ENCODE results near the gene PSMA2.
A peak's percentile ranks its signal among the peaks of the same experiment; 100 is the strongest.

The PSMA2 gene

GRCh38 chr7:42931447-42931833 lies 534 bp downstream of the PSMA2 start:
- no peak for TF ChIP-seq CTCF (IDR thresholded peaks at IDR 0.05; ENCODE audit: borderline replicate concordance, insufficient read depth, low read depth, low read length)
- H3K4me3 ChIP-seq (ENCODE audit: low read depth, low read length) = peak overlapping the region; percentile 60

GRCh38 chr7:42930889-42931288 lies 1.1 kb downstream of the PSMA2 start:
- peak overlapping the region; percentile 60 for H3K4me3 ChIP-seq (ENCODE audit: low read depth, low read length)
- no peak for TF ChIP-seq CTCF (IDR thresholded peaks at IDR 0.05; ENCODE audit: borderline replicate concordance, insufficient read depth, low read depth, low read length)

- TF ChIP-seq CTCF (IDR thresholded peaks at IDR 0.05; ENCODE audit: borderline replicate concordance, insufficient read depth, low read depth, low read length) = no peak
- no peak overlapping the region for H3K4me3 ChIP-seq (ENCODE audit: low read depth, low read length)
Measured at GRCh38 chr7:42929449-42929848, 2.5 kb downstream of the PSMA2 start.

- H3K4me3 ChIP-seq (ENCODE audit: low read depth, low read length) = no peak overlapping the region
- TF ChIP-seq CTCF (IDR thresholded peaks at IDR 0.05; ENCODE audit: borderline replicate concordance, insufficient read depth, low read depth, low read length) = no peak
Measured at GRCh38 chr7:42928754-42929153, 3.2 kb downstream of the PSMA2 start.

GRCh38 chr7:42926204-42926603 lies 5.8 kb downstream of the PSMA2 start:
- no peak for TF ChIP-seq CTCF (IDR thresholded peaks at IDR 0.05; ENCODE audit: borderline replicate concordance, insufficient read depth, low read depth, low read length)
- no peak overlapping the region for H3K4me3 ChIP-seq (ENCODE audit: low read depth, low read length)

- no peak overlapping the region for H3K4me3 ChIP-seq (ENCODE audit: low read depth, low read length)
- no peak for TF ChIP-seq CTCF (IDR thresholded peaks at IDR 0.05; ENCODE audit: borderline replicate concordance, insufficient read depth, low read depth, low read length)
Measured at GRCh38 chr7:42925630-42926029, 6.3 kb downstream of the PSMA2 start.

GRCh38 chr7:42924223-42924838 lies 7.6 kb downstream of the PSMA2 start:
- TF ChIP-seq CTCF (IDR thresholded peaks at IDR 0.05; ENCODE audit: borderline replicate concordance, insufficient read depth, low read depth, low read length) = no peak
- no peak overlapping the region for H3K4me3 ChIP-seq (ENCODE audit: low read depth, low read length)

All from GM12875 (cell line).